Liver (tissue), 3 donors: ENCODE results near the gene HDAC5.

Experiments used
- EGR1 ChIP-seq, 2 donors: IDR thresholded peaks; 2 replicates each; pipeline ENCODE4 v1.6.1; 2016 to 2018; ENCODE audit warnings: antibody characterized with exemption in 2 of 2, low read depth in 2 of 2
- FOXA2 ChIP-seq: IDR thresholded peaks from 2 replicates; pipeline ENCODE4 v1.6.1; 2016; ENCODE audit warnings: antibody characterized with exemption
- GABPA ChIP-seq, 2 donors: IDR thresholded peaks in 1 of 2; conservative IDR thresholded peaks in 1 of 2; 2 replicates each; pipeline ENCODE4 v1.6.1; 2016; ENCODE audit warnings: antibody characterized with exemption in 2 of 2, mild to moderate bottlenecking in 1 of 2, moderate library complexity in 1 of 2
- HNF4A ChIP-seq, 2 donors: conservative IDR thresholded peaks; 2 replicates each; pipeline ENCODE4 v1.6.1; 2016; ENCODE audit warnings: antibody characterized with exemption in 2 of 2, mild to moderate bottlenecking in 2 of 2
- RAD21 ChIP-seq, 2 donors: IDR thresholded peaks; 2 replicates each; pipeline ENCODE4 v1.6.1; 2016; ENCODE audit warnings: antibody characterized with exemption in 2 of 2, mild to moderate bottlenecking in 2 of 2
- SP1 ChIP-seq: IDR thresholded peaks from 2 replicates; pipeline ENCODE4 v1.6.1; 2018; ENCODE audit warnings: antibody characterized with exemption, mild to moderate bottlenecking
- TAF1 ChIP-seq: conservative IDR thresholded peaks from 2 replicates; pipeline ENCODE4 v1.6.1; 2016; ENCODE audit warnings: antibody characterized with exemption, mild to moderate bottlenecking
- TF ChIP-seq, protein P1 (sequence below): IDR thresholded peaks from 2 replicates; pipeline ENCODE4 v1.6.1; 2016; ENCODE audit warnings: antibody characterized with exemption
- TF ChIP-seq, protein P2 (sequence below): fragments of 150-350 bp; IDR thresholded peaks from 2 replicates; pipeline ENCODE4 v1.5.1; 2017; ENCODE audit warnings: improper control_type of control experiment, low read depth, low read length; ENCODE audit not compliant: missing input control
- TF ChIP-seq, protein P3 (sequence below): IDR thresholded peaks from 2 replicates; pipeline ENCODE4 v1.6.1; 2016; ENCODE audit warnings: antibody characterized with exemption, mild to moderate bottlenecking
- TF ChIP-seq, protein P4 (sequence below): IDR thresholded peaks from 2 replicates; pipeline ENCODE4 v1.6.1; 2016; ENCODE audit warnings: antibody characterized with exemption
- donor health status: healthy.
- donor health status: healthy.

DNA sequence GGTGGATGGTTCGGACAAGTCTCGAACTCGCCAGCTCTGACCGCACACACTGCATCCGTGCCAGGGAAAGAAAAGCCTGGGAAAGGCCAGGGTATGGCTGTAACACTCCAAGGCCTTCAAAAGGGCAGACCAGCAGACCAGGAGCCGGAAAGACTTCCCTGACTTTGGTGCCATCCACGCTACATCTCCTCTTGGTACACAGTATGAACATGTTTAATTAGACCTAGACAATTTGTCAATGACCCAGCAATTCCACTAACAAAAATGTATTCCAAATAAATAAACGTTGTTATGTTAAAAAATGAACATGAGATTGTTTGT, 637 bp upstream of the HDAC5 start:
- TF ChIP-seq, protein P1, sequence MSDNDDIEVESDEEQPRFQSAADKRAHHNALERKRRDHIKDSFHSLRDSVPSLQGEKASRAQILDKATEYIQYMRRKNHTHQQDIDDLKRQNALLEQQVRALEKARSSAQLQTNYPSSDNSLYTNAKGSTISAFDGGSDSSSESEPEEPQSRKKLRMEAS: no peak
- TF ChIP-seq, protein P2, sequence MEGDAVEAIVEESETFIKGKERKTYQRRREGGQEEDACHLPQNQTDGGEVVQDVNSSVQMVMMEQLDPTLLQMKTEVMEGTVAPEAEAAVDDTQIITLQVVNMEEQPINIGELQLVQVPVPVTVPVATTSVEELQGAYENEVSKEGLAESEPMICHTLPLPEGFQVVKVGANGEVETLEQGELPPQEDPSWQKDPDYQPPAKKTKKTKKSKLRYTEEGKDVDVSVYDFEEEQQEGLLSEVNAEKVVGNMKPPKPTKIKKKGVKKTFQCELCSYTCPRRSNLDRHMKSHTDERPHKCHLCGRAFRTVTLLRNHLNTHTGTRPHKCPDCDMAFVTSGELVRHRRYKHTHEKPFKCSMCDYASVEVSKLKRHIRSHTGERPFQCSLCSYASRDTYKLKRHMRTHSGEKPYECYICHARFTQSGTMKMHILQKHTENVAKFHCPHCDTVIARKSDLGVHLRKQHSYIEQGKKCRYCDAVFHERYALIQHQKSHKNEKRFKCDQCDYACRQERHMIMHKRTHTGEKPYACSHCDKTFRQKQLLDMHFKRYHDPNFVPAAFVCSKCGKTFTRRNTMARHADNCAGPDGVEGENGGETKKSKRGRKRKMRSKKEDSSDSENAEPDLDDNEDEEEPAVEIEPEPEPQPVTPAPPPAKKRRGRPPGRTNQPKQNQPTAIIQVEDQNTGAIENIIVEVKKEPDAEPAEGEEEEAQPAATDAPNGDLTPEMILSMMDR: no peak
- TF ChIP-seq HNF4A (conservative IDR thresholded peaks at IDR 0.05) (no peak), SP1 (no peak), EGR1 (IDR thresholded peaks at IDR 0.05; ENCODE audit: low read depth in 2 of 2) (no peak), GABPA (IDR thresholded peaks at IDR 0.05 in 1 of 2, conservative IDR thresholded peaks at IDR 0.05 in 1 of 2) (no peak), TAF1 (no peak), FOXA2 (no peak), RAD21 (IDR thresholded peaks at IDR 0.05) (no peak)
- TF ChIP-seq, protein P3, sequence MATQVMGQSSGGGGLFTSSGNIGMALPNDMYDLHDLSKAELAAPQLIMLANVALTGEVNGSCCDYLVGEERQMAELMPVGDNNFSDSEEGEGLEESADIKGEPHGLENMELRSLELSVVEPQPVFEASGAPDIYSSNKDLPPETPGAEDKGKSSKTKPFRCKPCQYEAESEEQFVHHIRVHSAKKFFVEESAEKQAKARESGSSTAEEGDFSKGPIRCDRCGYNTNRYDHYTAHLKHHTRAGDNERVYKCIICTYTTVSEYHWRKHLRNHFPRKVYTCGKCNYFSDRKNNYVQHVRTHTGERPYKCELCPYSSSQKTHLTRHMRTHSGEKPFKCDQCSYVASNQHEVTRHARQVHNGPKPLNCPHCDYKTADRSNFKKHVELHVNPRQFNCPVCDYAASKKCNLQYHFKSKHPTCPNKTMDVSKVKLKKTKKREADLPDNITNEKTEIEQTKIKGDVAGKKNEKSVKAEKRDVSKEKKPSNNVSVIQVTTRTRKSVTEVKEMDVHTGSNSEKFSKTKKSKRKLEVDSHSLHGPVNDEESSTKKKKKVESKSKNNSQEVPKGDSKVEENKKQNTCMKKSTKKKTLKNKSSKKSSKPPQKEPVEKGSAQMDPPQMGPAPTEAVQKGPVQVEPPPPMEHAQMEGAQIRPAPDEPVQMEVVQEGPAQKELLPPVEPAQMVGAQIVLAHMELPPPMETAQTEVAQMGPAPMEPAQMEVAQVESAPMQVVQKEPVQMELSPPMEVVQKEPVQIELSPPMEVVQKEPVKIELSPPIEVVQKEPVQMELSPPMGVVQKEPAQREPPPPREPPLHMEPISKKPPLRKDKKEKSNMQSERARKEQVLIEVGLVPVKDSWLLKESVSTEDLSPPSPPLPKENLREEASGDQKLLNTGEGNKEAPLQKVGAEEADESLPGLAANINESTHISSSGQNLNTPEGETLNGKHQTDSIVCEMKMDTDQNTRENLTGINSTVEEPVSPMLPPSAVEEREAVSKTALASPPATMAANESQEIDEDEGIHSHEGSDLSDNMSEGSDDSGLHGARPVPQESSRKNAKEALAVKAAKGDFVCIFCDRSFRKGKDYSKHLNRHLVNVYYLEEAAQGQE: no peak
- TF ChIP-seq, protein P4, sequence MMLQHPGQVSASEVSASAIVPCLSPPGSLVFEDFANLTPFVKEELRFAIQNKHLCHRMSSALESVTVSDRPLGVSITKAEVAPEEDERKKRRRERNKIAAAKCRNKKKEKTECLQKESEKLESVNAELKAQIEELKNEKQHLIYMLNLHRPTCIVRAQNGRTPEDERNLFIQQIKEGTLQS: no peak
